HCT116 (cell line): ENCODE results near the gene AFTPH. TPM values are rescaled to one million over a fixed set of nuclear protein-coding genes. Genes with fewer than 3 reads are reported as not detected.

Experiments used
- ATAC-seq: fragments of 200-7000 bp; cut with Tn5 transposase; 2 replicates; pipeline ENCODE4 v1.9.1; 2020; ENCODE audit warnings: mild to moderate bottlenecking, moderate library complexity
- BruUV-seq: library from RNA; stranded (reverse); fragments of 400-500 nt; replicated peaks from 2 replicates; lab custom pipeline; 2021; lab: Mats Ljungman, UMichigan
- CTCF ChIA-PET: fragments of 300-600 bp; sonication (Branson Sonifier 250); formaldehyde crosslinking; loops from one replicate; lab custom pipeline; 2021; ENCODE audit warnings: antibody characterized with exemption; lab: Charles Lee
- POLR2A ChIA-PET: fragments of 300-600, 350-600 bp; sonication (Branson Sonifier 250); formaldehyde crosslinking; loops from one replicate; lab custom pipeline; 2021; ENCODE audit warnings: antibody characterized with exemption; lab: Charles Lee
- RAD21 ChIA-PET, 2 experiments: fragments of 300-600 bp; sonication (Branson Sonifier 250); formaldehyde crosslinking; loops; one replicate each; lab custom pipeline; 2023; ENCODE audit warnings: low total read pairs in 2 of 2; ENCODE audit not compliant: uncharacterized antibody in 2 of 2, unreplicated experiment in 2 of 2, low non-redundant PET in 1 of 2; lab: Charles Lee
- DNase-seq: peaks from one replicate; pipeline ENCODE4 v3.0.0-alpha.2; 2010; ENCODE audit warnings: low read depth, low spot score
- H2AFZ ChIP-seq: fragments of 200-600 bp; shearing (Covaris generic), sonication (generic); 2 replicates; pipeline ENCODE4 v1.6.1; 2017; ENCODE audit warnings: low read depth, mixed run types, mixed read lengths, antibody characterized with exemption, low read length; ENCODE audit not compliant: poor library complexity, severe bottlenecking
- H3K27ac ChIP-seq: 2 replicates; pipeline ENCODE4 v1.5.1; 2012; ENCODE audit warnings: low read depth, low read length
- H3K27me3 ChIP-seq: fragments of 200-600 bp; sonication (generic); 2 replicates; pipeline ENCODE4 v1.6.1; 2016; ENCODE audit warnings: mixed run types, low read length, mixed read lengths; ENCODE audit not compliant: insufficient read depth
- H3K36me3 ChIP-seq, 2 experiments: fragments of 200-500 bp in 1 of 2; fragments of 200-600 bp in 1 of 2; sonication (Bioruptor generic) in 1 of 2; sonication (generic) in 1 of 2; 2 replicates each; pipeline versions ENCODE4 v1.5.1 to v1.6.1; 2014 to 2016; ENCODE audit warnings: low read length in 2 of 2, inconsistent platforms in 1 of 2, mixed read lengths in 1 of 2, mixed run types in 1 of 2; ENCODE audit not compliant: insufficient read depth in 2 of 2, control insufficient read depth in 1 of 2
- H3K4me1 ChIP-seq, 2 experiments: fragments of 200-600 bp in 1 of 2; sonication (generic) in 1 of 2; 2 replicates each; pipeline versions ENCODE4 v1.5.1 to v1.6.1; 2012 to 2017; ENCODE audit warnings: low read length in 2 of 2, inconsistent platforms in 1 of 2, mild to moderate bottlenecking in 1 of 2, mixed read lengths in 1 of 2, mixed run types in 1 of 2, moderate library complexity in 1 of 2; ENCODE audit not compliant: insufficient read depth in 2 of 2, control insufficient read depth in 1 of 2
- H3K4me2 ChIP-seq: fragments of 200-600 bp; sonication (generic); 2 replicates; pipeline ENCODE4 v1.6.1; 2017; ENCODE audit warnings: mixed run types, low read length, mixed read lengths
- H3K4me3 ChIP-seq, 2 experiments: fragments of 200-600 bp in 1 of 2; sonication (generic) in 1 of 2; replicated peaks in 1 of 2; 2 replicates each; pipeline ENCODE4 v1.5.1; 2011 to 2016; ENCODE audit warnings: low read length in 2 of 2, control low read depth in 1 of 2, low read depth in 1 of 2, mild to moderate bottlenecking in 1 of 2, mixed read lengths in 1 of 2, mixed run types in 1 of 2
- H3K79me2 ChIP-seq: fragments of 200-600 bp; sonication (generic); 2 replicates; pipeline ENCODE4 v1.6.1; 2017; ENCODE audit warnings: mild to moderate bottlenecking, mixed run types, low read length, moderate library complexity, mixed read lengths; ENCODE audit not compliant: insufficient read depth
- H3K9ac ChIP-seq: fragments of 200-600 bp; sonication (generic); 2 replicates; pipeline ENCODE4 v1.6.1; 2016; ENCODE audit warnings: low read length, mixed read lengths
- H3K9me2 ChIP-seq: fragments of 200-600 bp; sonication (generic), shearing (Covaris generic); 2 replicates; pipeline ENCODE4 v1.6.1; 2017; ENCODE audit warnings: mixed run types, mild to moderate bottlenecking, moderate library complexity; ENCODE audit not compliant: insufficient read depth
- H3K9me3 ChIP-seq, 2 experiments: fragments of 200-500 bp in 1 of 2; fragments of 200-600 bp in 1 of 2; sonication (Bioruptor generic) in 1 of 2; sonication (generic) in 1 of 2; 2 replicates each; pipeline ENCODE4 v1.6.1; 2014 to 2017; ENCODE audit warnings: low read length in 2 of 2, mixed read lengths in 2 of 2, inconsistent platforms in 1 of 2, low read depth in 1 of 2, mild to moderate bottlenecking in 1 of 2, mixed run types in 1 of 2, moderate library complexity in 1 of 2; ENCODE audit not compliant: control insufficient read depth in 1 of 2, insufficient read depth in 1 of 2
- H4K20me1 ChIP-seq: fragments of 200-600 bp; sonication (generic), shearing (Covaris generic); 2 replicates; pipeline ENCODE4 v1.6.1; 2017; ENCODE audit warnings: mixed run types, mild to moderate bottlenecking, moderate library complexity; ENCODE audit not compliant: insufficient read depth
- CBX3 ChIP-seq: IDR thresholded peaks from 2 replicates; pipeline ENCODE4 v1.6.1; 2012; ENCODE audit warnings: low read depth
- EGR1 ChIP-seq: IDR thresholded peaks from 2 replicates; pipeline ENCODE4 v1.6.1; 2012; ENCODE audit warnings: low read depth
- ELF1 ChIP-seq: IDR thresholded peaks from 2 replicates; pipeline ENCODE4 v1.6.1; 2012; ENCODE audit warnings: low read depth, borderline replicate concordance
- EZH2 ChIP-seq: fragments of 200-600 bp; sonication (generic); IDR thresholded peaks from 2 replicates; pipeline ENCODE4 v1.6.1; 2017; ENCODE audit warnings: antibody characterized with exemption, mixed run types
- EZH2phosphoT487 ChIP-seq: fragments of 200-600 bp; IDR thresholded peaks from 2 replicates; pipeline ENCODE4 v1.6.1; 2018; ENCODE audit warnings: antibody characterized with exemption, borderline replicate concordance
- JUND ChIP-seq: IDR thresholded peaks from 2 replicates; pipeline ENCODE4 v1.6.1; 2012
- POLR2A ChIP-seq: IDR thresholded peaks from 2 replicates; pipeline ENCODE4 v1.7.0; 2011; ENCODE audit warnings: borderline replicate concordance; ENCODE audit not compliant: insufficient read depth, insufficient read length; ENCODE audit errors: extremely low read depth
- RAD21 ChIP-seq: IDR thresholded peaks from 2 replicates; pipeline ENCODE4 v1.6.1; 2012; ENCODE audit warnings: low read depth, mild to moderate bottlenecking
- SIN3A ChIP-seq: IDR thresholded peaks from 2 replicates; pipeline ENCODE4 v1.6.1; 2012; ENCODE audit warnings: low read depth
- SP1 ChIP-seq: IDR thresholded peaks from 2 replicates; pipeline ENCODE4 v1.6.1; 2012; ENCODE audit warnings: low read depth
- SRF ChIP-seq: IDR thresholded peaks from 2 replicates; pipeline ENCODE4 v1.6.1; 2012; ENCODE audit warnings: low read depth
- TCF7L2 ChIP-seq: IDR thresholded peaks from 2 replicates; pipeline ENCODE4 v1.7.0; 2011; ENCODE audit warnings: borderline replicate concordance, inconsistent platforms; ENCODE audit not compliant: insufficient read depth, insufficient read length; ENCODE audit errors: extremely low read depth
- YY1 ChIP-seq: IDR thresholded peaks from 2 replicates; pipeline ENCODE4 v1.6.1; 2011; ENCODE audit warnings: low read length, low read depth, moderate library complexity, mild to moderate bottlenecking; ENCODE audit not compliant: insufficient replicate concordance; ENCODE audit errors: extremely low read depth
- ZNF274 ChIP-seq: fragments of 200-500 bp; sonication (Bioruptor generic); IDR thresholded peaks from 2 replicates; pipeline ENCODE4 v1.6.1; 2014; ENCODE audit warnings: mild to moderate bottlenecking, low read depth, low read length, inconsistent platforms
- intact Hi-C: fragments of 100-400 bp; cut with micrococcal nuclease; formaldehyde crosslinking; loops from 2 replicates; pipeline ENCODE4 v1.10.0; 2022
- total RNA-seq: library from RNA; stranded (reverse); gene quantifications from one replicate; pipeline ENCODE4 v1.2.1, GENCODE V29; 2021; ENCODE audit not compliant: unreplicated experiment
- TF ChIP-seq, protein P1 (sequence below): IDR thresholded peaks from 2 replicates; pipeline ENCODE4 v1.6.1; 2011; ENCODE audit warnings: mild to moderate bottlenecking, low read length, moderate library complexity; ENCODE audit not compliant: insufficient replicate concordance; ENCODE audit errors: extremely low read depth
- TF ChIP-seq, protein P2 (sequence below): IDR thresholded peaks from 2 replicates; pipeline ENCODE4 v1.6.1; 2012
- TF ChIP-seq, protein P3 (sequence below), 3 experiments: fragments of 200-600 bp in 1 of 3; sonication (generic) in 1 of 3; IDR thresholded peaks in 2 of 3; conservative IDR thresholded peaks in 1 of 3; 2 replicates each; pipeline ENCODE4 v1.5.1; 2012 to 2017; ENCODE audit warnings: low read depth in 2 of 3, low read length in 2 of 3, antibody characterized with exemption in 1 of 3, borderline replicate concordance in 1 of 3, control low read depth in 1 of 3, mild to moderate bottlenecking in 1 of 3, mixed read lengths in 1 of 3, mixed run types in 1 of 3, moderate library complexity in 1 of 3; ENCODE audit not compliant: insufficient read depth in 1 of 3

Gene AFTPH
- total RNA-seq, 1 experiment from 2014 or later, result 23.6 TPM

DNA sequence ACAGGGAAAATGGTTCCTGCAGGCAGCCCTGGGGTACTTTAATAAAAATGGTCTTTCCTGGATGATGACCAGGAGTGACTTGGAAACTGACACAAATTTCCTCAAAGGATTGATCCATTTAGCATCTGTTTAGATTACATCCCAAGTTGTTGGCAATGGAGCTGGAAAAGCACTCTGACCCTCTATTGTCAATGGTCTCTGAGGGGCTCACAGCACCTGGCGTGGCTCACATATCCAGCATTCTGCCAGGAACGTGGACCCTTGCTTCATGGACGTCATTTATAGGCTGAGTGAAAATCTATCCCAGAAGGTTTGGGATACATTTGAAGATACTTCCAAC, 85.8 kb downstream of the AFTPH start:
- Histone ChIP-seq H3K27ac (no peak overlapping the region), H3K9me3 (no peaks in the 10 kb centered on the region), H3K9ac (no peak overlapping the region), H3K4me1 (peaks cover 0 to 5% of the 10 kb centered on the region in 2 experiments; a peak in 1 of 4 replicates), H3K36me3 (no peaks in the 10 kb centered on the region), H4K20me1 (no peaks in the 10 kb centered on the region), H3K9me2 (no peaks in the 10 kb centered on the region), H3K4me3 (no peak overlapping the region), H3K27me3 (no peaks in the 10 kb centered on the region), H3K79me2 (no peaks in the 10 kb centered on the region), H3K4me2 (no peak overlapping the region), H2AFZ (no peak overlapping the region)
- no TSS peak for BruUV-seq
- no peak for TF ChIP-seq POLR2A
- no peak for TF ChIP-seq ELF1
- no peak for TF ChIP-seq TCF7L2
- TF ChIP-seq EZH2, result no peak
- TF ChIP-seq, protein P1, sequence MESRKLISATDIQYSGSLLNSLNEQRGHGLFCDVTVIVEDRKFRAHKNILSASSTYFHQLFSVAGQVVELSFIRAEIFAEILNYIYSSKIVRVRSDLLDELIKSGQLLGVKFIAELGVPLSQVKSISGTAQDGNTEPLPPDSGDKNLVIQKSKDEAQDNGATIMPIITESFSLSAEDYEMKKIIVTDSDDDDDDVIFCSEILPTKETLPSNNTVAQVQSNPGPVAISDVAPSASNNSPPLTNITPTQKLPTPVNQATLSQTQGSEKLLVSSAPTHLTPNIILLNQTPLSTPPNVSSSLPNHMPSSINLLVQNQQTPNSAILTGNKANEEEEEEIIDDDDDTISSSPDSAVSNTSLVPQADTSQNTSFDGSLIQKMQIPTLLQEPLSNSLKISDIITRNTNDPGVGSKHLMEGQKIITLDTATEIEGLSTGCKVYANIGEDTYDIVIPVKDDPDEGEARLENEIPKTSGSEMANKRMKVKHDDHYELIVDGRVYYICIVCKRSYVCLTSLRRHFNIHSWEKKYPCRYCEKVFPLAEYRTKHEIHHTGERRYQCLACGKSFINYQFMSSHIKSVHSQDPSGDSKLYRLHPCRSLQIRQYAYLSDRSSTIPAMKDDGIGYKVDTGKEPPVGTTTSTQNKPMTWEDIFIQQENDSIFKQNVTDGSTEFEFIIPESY, result no peak
- no peak for TF ChIP-seq ZNF274
- TF ChIP-seq RAD21, result no peak
- no peak for TF ChIP-seq SRF
- TF ChIP-seq YY1, result no peak
- TF ChIP-seq SP1, result no peak
- no peak for TF ChIP-seq SIN3A
- no peak for TF ChIP-seq CBX3
- TF ChIP-seq, protein P2, sequence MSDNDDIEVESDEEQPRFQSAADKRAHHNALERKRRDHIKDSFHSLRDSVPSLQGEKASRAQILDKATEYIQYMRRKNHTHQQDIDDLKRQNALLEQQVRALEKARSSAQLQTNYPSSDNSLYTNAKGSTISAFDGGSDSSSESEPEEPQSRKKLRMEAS, result no peak
- no peak for TF ChIP-seq JUND
- no peak for TF ChIP-seq EGR1
- TF ChIP-seq, protein P3, sequence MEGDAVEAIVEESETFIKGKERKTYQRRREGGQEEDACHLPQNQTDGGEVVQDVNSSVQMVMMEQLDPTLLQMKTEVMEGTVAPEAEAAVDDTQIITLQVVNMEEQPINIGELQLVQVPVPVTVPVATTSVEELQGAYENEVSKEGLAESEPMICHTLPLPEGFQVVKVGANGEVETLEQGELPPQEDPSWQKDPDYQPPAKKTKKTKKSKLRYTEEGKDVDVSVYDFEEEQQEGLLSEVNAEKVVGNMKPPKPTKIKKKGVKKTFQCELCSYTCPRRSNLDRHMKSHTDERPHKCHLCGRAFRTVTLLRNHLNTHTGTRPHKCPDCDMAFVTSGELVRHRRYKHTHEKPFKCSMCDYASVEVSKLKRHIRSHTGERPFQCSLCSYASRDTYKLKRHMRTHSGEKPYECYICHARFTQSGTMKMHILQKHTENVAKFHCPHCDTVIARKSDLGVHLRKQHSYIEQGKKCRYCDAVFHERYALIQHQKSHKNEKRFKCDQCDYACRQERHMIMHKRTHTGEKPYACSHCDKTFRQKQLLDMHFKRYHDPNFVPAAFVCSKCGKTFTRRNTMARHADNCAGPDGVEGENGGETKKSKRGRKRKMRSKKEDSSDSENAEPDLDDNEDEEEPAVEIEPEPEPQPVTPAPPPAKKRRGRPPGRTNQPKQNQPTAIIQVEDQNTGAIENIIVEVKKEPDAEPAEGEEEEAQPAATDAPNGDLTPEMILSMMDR (IDR thresholded peaks at IDR 0.05 in 2 of 3, conservative IDR thresholded peaks at IDR 0.05 in 1 of 3; ENCODE audit: borderline replicate concordance in 1 of 3, insufficient read depth in 1 of 3, low read depth in 2 of 3, low read length in 2 of 3), result no peak
- no peak for TF ChIP-seq EZH2phosphoT487
- intact Hi-C loops, result no loop called here
- no peak for ATAC-seq
- POLR2A ChIA-PET, result no interaction called here
- RAD21 ChIA-PET, result no interaction called here
- DNase-seq, result no peak
- CTCF ChIA-PET, result no interaction called here
